Hematopoietic multipotent progenitor cell (in vitro differentiated cells): ENCODE results near the gene DOK6. TPM values are rescaled to one million over a fixed set of nuclear protein-coding genes. Genes with fewer than 3 reads are reported as not detected.
"Not testable (repeated sequence)": the region's sequence is repeated elsewhere in the genome, so short reads cannot be mapped to it uniquely, and the experiment has no call there.

Experiments used
- DNase-seq, 3 donors: peaks; one replicate each; pipeline ENCODE4 v3.0.0-alpha.2; 2011 to 2015; ENCODE audit warnings: low read depth in 2 of 3, low spot score in 2 of 3
- total RNA-seq: library from RNA; depleted of rRNA; stranded (reverse); fragments of >200 nt; gene quantifications from one replicate; pipeline ENCODE4 v1.2.3, GENCODE V29; 2012

DOK6 gene
- total RNA-seq, 1 donor: 1.3 TPM

DNA sequence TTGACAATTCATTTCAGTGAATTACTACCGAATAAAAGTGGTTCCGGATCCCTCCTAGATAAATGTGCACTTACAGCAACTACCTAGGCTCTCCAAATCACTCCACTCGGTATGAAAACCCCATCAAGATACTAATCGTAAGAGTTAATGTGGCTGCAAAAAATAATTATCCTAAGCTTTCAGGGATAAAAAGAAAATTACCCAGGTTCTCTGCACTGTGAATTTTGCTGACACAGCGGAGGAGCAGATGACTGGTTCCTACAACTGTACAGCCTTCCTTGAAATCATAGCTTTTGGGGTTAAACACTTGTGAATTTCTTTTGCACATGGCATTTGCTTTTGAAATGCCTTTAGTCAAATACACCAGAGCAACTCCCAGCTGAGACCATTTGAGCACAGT, 442.3 kb downstream of the DOK6 start:
- DNase-seq: no peak

DNA sequence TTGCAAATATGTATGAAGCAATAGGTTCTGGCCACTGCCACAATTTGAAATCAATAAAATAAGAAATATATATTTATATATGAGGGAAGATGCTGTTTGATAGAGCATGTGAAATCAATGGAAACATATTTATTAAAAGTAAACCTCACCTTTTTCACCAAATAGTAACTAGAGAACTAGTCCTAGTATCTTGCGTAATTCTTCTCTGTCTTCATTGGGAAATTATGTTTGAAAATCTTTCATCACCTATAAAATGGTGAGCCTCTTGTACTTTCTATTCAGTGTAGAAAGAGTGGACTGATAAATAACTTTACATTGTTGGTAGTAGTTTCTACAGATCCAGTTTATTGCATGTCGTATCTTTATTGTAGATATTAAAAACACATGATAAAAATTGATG, 444.0 kb downstream of the DOK6 start:
- no peak for DNase-seq

DNA sequence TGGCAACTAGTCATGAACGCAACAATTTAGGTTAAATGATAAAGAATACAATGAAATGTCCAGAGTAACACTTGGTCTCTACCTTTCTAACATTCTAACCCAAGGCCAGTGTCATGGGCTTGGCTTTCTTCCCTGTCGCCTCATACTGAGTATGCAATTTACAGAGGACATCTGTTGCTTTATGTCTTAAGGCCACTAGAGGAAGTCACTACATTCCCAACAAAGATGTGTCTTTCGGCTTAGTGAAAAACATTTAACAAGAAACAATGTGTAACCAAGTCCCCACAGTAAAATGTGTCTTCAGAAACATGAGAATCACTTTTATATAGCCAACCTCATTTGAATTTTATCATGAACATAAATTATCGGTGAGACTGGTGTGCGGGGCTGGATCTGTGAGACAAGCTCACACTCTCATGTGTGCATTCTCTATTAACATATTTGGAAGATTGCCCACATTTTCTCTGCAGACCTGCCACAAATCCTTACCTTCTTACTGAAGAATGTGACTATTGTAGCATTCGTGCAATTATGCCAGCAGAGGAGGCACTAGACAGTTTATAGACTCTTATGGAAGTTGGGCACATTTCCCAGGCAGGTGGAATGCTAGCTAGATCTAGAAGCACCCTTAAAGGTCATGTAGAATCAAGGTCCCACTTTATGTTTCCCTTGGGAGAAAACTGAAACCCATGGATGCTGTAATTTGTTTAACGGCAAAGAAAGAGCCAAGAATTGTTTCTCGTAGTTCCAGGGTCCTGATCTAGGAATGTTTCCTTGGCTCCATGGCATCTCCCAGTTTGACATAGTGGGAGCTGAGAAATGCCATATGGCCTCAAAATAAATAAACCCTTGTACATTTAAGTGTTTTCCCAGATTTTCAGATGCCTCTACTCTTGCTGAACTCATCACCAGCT, 445.2 kb downstream of the DOK6 start:
- no peak for DNase-seq

DNA sequence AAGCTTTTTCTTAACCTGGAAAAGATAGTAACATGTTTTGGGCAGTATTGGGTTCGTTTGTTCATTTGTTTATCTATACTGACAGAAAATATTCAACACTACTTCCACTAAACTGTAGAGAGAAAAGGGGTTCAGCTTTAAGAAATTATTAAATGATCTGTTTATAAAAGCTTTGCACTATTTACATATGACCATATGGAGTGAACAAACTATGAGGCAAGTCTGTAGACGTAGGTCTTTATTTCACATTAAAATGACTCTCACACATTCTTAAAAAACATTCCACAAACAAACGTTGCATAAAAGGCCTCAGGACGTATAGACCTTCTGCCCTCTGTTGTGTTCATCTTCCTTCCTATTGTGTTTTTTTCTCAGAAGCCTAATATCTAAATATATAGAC, 452.4 kb downstream of the DOK6 start:
- no peak for DNase-seq

DNA sequence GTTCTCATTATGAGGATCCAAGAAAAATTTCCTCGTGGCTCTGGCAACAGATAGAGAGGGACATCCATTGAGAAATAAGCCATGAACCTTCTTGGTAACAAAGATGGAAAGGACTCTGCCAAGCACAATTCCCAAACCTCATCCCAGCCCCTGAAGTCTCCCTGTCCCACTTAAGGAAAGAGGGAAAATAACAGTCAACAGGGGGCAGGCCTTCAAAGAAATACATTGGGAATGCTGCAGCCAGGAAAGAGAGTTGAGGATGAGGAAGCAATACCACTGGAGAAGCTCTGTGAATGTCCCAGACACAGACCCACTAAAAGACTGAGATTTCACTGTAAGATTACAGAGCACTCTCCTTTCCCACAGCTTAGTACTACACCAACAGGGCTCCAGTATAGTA, 453.8 kb downstream of the DOK6 start:
- DNase-seq: no peak

DNA sequence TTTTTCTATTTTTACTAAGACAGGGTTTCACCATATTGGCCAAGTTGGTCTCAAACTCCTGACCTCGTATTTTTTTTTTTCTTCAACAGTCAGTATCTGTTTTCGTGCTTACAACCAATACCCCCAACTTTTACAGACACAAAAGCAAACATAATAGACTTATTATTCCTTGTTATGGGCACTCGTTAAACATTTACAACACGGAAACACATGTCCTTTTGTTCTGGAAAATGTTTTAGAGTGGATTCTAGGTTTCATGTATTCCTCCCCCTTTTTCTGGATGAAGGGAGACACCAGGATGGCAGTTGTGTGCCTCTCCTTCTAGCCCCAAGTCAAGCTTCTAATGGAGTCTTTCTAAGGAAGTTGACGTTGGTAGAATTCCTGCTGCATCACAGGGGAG, 458.2 kb downstream of the DOK6 start:
- no peak for DNase-seq

DNA sequence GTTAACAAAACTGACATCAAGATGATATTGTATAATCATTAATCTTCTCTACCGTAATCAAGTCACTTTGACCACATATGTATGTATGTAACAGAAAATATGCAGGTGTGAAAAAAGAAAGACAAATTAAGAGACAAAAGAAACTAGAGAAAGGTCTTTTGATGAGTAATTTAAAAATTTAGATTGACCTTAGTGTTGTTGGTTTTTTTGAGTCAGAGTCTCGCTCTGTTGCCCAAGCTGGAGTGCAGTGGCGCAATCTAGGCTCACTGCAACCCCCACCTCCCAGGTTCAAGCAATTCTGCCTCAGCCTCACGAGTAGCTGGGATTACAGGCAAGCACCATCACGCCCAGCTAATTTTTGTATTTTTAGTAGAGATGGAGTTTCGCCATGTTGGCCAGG, 464.1 kb downstream of the DOK6 start:
- DNase-seq: not testable (repeated sequence)

DNA sequence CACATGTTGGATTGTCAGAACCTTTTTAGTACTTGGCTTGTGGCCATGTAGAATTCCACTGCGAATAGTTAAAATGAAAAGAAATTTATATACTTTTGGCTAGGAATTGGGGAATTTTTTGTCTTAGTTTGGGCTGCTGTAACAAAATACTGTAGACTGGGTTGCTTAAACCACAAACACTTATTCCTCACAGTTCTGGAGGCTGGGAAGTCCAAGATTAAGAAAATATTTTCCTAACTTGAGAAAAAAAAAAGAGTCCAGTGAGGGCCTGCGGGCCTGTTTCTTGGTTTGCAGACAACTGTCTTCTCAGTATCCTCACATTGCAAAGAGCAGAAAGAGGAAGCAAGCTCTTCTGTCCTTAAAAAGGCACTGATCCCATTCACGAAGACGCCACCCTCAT, 465.1 kb downstream of the DOK6 start:
- peak in 1 of 3 donors; percentile 1 for DNase-seq

DNA sequence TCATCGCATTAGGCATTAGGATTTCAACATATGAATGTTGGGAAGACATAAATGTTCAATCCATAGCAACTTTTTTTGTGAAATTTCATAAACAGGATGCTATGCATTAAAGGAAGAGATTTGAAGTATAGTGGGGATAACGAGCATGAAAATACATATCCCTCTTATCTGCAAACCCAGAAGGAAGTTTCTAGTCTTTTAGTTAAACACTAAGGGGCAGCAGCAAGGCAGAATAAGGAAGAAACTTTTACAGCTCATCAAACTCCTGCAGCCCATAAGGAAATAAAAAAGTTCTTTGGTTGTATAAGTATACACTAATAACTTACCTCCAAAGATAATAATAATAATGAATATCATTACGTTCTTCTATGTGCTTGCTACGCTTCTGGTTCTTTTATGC, 465.5 kb downstream of the DOK6 start:
- peak in 1 of 3 donors; percentile 17 for DNase-seq

DNA sequence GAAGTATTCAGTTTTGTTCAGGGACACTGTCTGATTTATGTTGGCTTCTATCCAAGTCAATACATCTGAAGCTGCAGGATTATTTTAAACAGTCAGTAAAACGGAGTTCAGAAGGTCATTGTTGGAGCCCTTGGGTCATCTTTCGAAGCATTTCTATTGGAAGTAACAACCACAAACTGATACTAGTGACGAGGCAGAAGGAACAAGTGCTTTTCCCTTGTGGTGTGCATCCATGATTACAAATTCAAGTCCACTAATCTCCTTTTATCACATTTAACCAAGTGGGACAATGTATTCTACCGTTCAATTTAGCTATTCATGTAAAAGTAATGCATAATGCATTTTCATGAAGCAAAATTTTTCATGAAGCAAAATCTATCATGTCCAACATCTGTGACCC, 470.0 kb downstream of the DOK6 start:
- DNase-seq: no peak

DNA sequence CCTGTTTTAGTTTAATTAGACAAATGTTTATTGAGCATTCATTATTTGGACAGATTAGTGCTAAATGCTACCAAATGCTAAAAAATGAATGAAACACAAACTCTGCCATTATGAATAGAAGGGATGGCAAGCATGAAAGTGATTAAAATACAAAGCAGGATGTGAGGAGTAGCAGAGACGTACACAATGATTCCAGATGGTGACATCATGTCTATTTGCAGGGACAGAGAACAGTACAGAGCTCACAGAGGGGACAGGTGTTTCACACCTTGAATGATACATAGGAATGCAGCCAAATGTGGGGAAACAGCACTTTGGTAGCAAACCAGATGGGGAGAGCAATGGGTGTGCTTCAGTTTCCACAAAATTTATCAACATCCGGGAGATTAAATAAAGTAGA, 470.7 kb downstream of the DOK6 start:
- DNase-seq: no peak

DNA sequence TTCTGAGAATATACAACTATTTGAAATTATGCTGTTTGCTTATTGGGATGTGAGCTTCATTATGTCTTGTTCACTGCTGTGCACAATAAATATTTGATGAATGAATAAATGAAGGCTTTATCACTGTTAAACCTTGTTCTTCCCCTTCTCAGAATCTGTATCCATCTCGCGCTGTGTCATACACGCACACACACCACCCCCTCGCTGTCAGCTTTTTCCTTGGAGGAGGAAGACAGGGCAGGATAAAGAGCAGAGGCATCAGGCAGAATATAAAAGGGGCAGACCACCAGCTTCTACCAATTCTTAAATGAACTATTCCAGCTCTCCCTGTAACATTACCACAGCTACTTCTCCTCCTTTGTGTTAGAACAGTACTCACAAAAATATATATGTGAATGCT, 472.0 kb downstream of the DOK6 start:
- DNase-seq: no peak

DNA sequence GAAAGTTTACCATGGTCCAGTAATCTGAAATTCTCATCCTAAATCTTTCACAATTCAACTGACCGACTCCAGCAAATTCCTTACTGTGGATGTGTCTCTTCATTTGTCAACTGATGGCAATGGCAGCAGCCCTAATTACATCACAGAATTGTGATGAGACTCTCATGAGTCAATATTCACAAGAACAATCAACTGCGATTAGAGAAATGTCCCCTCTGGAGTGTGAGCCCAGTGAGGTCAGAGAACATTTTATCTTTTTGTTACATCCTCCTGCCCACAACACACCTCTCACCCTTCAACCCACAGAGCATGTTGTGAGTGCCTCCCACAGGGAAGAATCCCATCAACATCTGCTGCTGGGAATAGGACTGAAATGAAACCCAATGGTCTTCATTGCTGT, 473.4 kb downstream of the DOK6 start:
- no peak for DNase-seq

DNA sequence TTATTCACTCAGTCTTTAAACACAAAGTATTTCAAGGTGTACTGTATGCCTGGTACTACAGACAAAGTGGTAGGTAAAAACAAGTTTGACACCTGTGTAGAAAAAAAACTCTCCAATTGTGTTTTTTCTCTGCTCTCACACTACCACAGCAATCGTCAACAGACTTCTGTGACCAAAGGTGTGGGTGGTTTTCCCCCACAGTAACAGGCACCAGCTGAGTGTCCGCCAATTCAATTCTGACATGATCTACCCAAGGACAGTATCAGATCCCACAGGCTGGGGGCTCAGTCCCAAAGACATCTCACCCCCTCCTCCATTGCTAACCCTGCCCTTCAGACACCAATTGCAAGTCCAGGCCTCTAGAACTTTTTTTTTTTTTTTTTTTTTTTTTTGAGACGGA, 475.8 kb downstream of the DOK6 start:
- no peak for DNase-seq

DNA sequence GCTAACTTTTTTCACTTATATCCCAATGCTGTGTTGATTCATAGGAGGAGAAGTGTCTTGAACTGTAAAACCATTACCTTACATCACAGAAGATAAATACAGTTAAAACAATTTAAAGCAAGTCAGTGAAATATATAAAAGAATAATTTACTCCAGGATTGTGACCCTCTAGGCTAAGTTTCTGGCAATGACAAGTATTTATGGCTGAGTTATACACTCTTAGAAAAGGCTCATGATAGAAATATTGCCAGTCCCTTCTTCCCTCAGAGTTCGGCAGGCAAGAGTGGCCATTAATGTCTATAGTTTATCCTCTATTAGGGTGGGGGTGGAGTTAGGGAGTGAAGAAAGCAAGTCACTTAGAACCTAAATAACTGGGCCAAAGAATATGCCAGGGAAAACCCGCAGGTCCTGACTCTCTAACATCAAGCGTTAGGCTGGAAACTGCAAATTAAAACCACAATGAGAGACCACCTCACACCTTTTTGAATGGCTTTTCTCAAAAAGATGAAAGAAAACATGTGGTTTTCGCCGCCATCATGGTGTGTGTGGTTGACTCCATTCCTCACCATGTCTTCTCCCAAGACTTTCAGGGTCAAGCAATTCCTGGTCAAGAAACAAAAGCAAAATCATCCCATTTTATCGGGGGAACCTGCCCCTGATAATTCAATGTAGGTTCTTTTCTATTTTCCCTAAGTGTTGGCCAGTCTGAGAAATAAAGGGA, 477.7 kb downstream of the DOK6 start:
- no peak for DNase-seq

DNA sequence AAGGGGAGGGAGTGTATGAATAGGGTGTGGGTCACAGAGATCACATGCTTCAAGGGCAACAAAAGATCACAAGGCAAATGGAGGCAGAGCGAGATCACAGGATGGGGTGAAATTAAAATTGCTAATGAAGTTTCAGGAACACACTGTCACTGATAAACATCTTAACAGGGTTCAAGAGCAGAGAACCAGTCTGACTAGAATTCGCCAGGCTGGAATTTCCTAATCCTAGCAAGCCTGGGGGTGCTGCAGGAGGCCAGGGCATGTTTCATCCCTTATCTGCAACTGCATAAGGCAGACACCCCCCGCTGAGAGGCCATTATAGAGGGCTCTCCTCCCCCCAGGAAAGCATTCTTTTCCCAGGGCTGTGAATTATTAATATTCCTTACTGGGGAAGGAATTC, 478.4 kb downstream of the DOK6 start:
- DNase-seq: not testable (repeated sequence)

DNA sequence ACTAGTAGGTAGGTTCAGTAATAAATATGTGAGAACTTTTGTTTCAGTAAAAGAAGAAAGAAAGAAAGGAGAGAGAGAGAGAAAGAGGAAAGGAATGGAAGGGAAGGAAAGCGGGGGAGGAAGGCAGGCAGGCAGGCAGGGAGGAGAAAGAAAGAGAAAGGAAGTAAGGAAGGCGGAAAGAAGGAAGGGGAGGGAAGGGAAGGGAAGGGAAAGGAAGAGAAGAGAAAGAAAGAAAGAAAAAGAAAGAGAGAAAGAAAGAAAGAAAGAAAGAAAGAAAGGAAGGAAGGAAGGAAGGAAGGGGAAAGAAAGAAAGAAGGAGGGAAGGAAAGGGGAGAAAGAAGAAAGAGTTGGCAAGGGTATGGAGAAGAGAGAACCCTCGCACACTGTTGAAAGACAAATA, 479.4 kb downstream of the DOK6 start:
- no peak for DNase-seq

DNA sequence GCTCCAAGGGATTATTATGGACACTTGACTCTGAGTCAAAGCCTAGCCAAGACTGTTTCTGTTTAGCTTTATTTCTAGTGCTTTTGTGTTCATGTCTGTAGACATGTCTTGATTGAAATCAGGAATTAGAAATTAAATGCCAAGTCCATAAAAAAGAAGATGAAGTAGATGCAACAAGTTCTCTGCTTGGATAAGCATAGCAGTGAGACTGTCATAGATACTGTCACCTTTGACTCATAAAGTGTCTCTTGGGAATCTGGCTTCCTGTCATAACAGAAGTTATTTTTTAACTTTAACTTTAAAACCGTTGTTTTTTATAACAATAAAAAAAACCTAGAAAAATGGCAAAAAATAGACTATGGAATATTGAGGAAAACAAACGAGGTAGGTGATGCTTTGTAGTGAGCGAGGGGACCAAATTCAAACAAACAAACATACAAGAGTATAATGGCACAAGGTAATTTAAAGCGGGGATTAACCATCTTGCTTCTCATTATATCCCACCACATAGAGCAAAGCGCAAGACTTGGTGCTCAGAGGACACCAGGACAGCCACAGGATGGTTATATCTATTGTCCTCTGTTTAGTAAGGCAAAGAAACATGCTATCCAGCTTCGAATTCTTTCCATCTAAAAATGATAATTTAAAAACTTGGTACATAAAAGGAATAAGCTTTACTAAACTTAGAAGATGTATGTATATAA, 482.4 kb downstream of the DOK6 start:
- no peak for DNase-seq

DNA sequence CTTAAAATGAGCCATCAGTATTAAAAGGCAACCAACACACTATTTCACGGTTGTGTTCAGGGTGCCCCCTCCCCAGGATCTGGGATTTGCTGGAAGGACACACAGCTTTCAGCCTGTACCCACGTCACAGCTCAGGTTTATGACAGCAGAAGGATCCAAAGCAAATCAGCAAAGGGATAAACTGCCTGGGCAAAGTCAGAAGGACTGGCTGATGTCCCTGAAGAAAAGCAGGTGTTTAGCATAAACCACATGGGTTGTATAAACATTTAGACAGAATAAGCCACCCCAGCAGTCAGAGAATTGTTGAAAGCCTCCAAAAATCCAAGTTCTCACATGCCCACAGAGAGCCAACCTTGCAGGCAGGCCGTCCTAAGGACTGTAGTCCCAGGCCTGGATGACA, 483.1 kb downstream of the DOK6 start:
- DNase-seq: no peak

DNA sequence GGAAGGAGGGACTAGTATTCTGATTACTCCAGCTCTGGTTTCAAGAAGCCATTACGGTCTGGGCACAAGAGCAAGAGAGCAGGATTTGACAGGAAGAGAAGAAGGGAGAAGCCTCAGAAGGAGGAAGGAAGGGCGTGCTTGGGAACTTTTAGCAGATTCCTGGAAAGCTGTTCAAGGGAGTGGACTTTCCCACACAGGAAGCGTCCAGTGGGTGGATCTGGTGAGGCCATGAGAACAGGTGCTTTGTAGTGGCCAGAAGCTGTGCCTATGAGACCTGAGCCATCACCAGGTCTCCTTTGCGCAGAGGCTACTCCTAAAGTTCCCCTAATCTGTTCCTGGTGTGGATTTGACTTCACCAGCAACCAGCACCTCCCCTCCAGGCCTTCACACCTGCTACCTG, 484.7 kb downstream of the DOK6 start:
- no peak for DNase-seq

DNA sequence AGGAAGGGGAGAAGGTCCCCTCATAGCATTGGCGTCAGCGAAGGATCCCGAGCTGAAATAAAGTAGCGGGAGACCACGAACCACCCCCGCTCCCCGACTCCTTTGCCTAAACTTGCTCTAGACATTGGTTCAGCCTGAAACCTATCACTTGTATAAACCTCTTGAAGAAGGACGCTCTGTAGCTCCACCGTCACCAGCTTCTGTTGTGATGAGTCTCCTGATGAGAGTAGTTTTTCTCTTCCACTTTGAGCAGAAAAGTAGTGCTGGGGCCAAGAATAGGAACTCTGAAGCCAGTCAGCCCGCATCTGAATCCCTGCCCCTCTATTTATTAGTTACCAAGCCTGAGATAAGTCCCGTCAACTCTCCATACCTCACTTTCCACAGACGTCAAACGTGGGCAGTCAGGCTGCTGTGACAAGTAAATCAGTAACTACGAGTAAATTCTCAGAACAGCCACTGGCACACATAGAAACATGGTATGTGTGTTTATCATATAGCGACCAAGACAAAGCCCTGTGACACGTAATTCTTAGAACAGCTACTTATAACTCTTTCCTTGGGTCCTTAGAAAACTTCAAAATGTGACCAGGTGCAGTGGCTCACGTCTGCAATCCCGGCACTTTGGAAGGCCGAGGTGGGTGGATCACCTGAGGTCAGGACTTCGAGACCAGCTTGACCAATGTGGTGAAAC, 485.3 kb downstream of the DOK6 start:
- DNase-seq: no peak
